CD4-positive, alpha-beta T cell treated with Interleukin-4 for 1 hour (primary cell): ENCODE results near the gene CYP2A6.
"Not testable (repeated sequence)": the region's sequence is repeated elsewhere in the genome, so short reads cannot be mapped to it uniquely, and the experiment has no call there.

Experiments used
- DNase-seq, 2 donors: peaks; one replicate each; pipeline ENCODE4 v3.0.0-alpha.2; 2020 to 2022

CYP2A6 gene

GRCh38 chr19:40815223-40815622 lies 35.0 kb downstream of the CYP2A6 start:
- DNase-seq = no peak

- no peak for DNase-seq
Measured at GRCh38 chr19:40813182-40813581, 37.1 kb downstream of the CYP2A6 start.

GRCh38 chr19:40812571-40812970 lies 37.7 kb downstream of the CYP2A6 start:
- DNase-seq = not testable (repeated sequence)

DNA sequence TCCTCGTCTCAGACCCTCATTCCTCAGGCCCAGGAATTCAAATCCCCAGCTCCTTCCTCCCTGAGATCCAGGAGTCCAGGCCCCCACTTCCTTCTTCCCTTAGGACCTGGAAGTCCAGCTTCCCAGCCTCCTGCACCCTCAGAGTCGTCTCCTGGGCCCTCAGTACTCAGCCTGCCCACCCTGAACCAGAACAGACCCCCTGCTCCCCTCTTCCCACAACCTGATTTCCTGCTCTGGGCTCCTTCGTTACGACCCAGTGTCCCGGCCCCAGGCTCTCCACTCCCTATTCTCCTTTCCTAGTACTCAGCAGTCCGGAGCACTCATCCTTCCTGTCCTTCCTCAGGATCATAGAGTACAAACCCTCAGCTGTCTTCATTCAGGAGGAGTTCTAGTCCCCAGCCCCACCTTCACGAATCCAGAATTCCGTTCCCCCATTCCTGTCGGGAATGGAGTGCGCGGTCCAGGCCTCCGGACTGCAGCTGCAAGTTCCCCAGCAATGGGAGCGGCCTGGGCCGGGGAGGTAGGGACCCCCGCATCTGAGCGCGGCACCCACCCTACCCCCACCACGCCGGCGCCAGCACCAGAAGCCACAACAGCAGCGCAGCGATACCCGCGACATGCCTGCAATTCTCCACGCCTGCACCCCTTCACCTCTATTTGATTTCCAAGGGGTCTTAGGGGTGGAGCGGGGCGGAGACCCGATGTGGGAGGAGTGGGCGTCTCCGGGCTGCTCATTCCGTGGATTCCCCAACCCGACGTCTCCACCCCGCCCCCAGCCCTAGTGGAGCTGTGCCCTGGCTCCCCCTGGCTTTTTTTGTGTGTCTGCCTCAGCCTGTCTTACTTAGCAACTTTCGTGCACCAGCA lies 38.5 kb downstream of the CYP2A6 start:
- no peak for DNase-seq

DNA sequence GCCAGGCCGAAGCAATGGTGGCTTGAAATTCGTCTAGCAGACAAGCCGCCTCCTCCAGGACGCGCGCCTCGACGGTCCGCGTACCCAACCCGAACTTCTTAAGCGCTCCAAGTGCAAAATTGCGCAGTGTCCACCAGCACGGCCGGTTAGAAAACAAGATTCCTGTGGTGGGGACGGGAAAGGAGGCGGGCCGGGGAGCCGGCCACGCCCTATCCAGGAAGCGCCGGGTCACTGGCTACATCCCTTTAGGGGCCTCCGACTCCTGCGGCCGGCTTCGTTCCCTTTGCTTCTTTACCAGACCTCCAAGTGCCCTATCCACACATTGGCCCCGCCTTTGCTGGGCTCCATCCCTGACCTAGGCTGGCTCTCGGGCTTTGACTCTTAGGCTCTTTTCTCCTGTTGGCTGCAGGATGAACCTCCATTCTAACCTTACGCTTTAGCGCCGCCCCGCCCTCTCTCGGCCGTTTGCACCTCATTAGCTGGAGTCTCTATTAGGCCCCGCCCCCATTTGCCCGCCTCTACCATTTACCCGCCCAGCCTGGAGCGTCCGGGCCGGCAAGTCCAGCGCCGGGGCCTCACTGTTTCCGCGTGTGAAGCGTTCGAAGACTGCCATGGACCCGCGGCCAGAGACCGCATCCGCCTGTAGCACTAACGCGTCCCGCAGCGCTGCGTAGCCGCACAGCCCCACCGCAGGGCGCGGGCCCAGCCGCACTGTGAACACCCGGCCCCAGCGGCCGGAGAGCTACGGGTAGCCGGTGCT lies 39.4 kb downstream of the CYP2A6 start:
- peak; percentile 62 to 67 for DNase-seq

GRCh38 chr19:40810160-40810559 lies 40.1 kb downstream of the CYP2A6 start:
- no peak for DNase-seq

DNA sequence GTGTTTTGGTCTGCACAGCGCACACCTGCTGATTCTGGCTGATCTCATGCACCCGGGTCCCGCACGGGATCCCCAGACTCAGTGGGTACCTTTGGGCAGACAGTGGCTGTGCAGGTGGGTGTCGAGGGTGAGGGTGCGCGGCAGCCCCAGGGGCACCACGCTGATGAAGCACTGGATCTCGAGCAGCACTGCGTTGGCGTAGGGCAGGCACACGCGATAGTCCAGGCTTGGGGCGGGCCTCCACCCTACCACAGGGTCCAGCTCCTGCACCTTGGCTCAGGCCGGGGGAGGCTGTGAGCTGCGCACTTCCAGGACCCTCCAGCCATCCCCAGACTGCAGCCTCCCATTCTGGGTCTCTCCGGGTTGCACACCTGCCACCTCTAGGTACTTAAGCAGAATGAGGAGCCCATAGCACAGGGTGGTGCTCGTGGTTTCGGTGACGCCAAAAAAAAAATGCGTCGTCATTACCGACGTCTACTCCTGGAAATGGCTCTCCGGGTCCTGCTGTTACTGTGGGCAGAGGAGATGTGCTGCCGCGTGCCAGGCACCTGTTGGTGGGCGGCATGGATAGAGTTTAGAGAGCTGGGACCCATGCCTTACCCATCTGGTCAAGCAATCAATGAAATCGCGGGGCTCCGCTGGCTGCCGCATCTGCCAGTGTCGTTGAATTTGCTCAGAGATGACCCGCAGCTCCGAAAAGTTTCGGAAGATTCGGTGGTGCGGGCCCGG lies 40.7 kb downstream of the CYP2A6 start:
- no peak for DNase-seq

GRCh38 chr19:40808497-40808896 lies 41.8 kb downstream of the CYP2A6 start:
- DNase-seq = no peak

GRCh38 chr19:40808021-40808325 lies 42.3 kb downstream of the CYP2A6 start:
- no peak for DNase-seq

- no peak for DNase-seq
Measured at GRCh38 chr19:40807147-40808020, 42.9 kb downstream of the CYP2A6 start.

- DNase-seq = peak; percentile 85 to 93
Measured at GRCh38 chr19:40806423-40807146, 43.7 kb downstream of the CYP2A6 start.

DNA sequence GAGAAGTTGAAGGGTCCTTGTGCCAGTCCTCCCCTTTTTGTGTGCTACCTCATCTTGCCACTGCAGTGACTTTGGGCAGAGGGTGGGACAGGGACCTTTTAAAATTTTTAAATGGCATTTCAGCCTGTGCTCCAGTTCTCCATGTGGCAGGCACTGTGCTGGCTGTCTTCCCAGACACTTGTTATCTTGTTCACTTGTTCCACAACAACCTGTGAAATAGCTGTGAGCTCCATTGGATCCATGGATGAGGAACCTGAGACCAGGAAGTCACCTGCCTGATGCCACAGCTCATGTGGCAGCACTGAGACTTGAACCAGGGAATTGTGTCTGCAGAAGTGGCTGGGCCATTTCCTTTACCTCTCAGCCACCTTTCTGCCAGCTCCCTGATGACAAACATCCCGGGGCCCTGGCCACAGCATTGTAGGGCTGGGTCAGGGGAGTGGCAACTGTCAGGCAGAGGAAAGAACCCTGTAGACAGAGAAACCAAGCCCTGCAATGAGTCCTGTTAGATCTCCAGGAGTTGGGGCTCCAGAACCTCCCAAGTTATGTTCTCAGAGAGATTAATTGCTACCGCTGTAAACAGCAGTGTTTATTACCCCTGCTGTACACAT lies 44.9 kb downstream of the CYP2A6 start:
- DNase-seq = peak in 1 of 2 donors; percentile 55

DNA sequence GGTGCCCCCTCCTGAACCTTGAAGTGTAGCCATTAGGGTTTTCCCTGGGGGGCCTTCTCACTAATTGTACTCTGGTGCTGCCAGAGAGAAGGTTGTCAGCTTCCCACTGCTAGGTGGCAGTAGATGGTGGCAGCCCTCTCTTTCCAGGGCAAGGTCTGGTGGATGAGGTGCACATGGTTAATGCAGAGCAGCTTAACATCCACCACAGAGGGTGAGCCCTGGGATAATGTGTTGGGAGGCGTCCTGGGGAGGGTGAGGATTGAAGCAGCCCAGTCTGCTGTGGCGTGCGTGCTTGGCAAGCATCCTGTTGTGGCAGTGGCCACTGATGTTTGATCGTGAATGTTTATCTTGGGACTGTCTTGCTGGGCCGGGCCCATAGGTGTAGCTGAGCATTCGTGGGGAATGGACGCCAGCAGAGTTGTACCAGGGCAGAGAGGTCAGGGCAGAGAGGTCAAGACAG lies 45.4 kb downstream of the CYP2A6 start:
- DNase-seq = no peak

GRCh38 chr19:40803857-40804782 lies 46.1 kb downstream of the CYP2A6 start:
- DNase-seq = peak; percentile 85 to 91

GRCh38 chr19:40803170-40803856 lies 46.9 kb downstream of the CYP2A6 start:
- no peak for DNase-seq

- DNase-seq = no peak
Measured at GRCh38 chr19:40802300-40803169, 47.7 kb downstream of the CYP2A6 start.

DNA sequence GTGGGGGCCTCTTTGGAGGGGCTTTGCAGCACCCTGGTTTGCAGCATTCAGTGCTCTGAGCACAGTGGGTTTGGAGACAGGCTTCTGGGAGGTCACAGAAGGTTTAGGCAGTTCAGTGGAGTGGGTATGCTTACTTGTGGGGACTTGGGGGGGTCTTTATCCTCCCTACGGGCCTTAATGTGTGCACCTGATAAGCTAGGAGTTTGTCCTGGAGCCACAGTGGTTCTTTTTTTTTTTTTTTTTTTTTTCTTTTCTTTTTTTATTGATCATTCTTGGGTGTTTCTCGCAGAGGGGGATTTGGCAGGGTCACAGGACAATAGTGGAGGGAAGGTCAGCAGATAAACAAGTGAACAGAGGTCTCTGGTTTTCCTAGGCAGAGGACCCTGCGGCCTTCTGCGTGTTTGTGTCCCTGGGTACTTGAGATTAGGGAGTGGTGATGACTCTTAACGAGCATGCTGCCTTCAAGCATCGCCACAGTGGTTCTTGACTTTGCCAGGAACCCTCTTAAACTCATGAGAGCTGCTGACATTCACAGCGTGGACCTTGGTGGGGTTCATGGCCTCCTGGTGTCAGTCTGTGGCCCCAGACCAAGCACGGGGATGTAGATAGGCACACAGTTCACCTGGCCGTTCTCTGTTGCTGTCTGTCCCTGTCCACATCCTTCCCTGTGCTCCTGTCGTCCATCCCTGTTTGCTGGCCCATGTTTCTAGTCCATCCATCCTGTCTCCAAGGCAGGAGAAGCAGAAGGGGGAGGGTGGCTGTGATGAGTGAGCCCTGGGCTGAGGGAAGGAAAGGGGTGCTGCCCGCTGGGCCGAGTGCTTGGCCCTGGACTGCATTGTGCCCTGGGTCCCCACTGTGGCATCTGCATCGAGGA lies 48.6 kb downstream of the CYP2A6 start:
- no peak for DNase-seq
